HG03460 (cell line): Measurements from ENCODE around the gene CASZ1.

ENCODE experiments used
- ATAC-seq: cut with Tn5 transposase; IDR thresholded peaks from one replicate; pipeline ENCODE4 v1.9.1; 2021; ENCODE audit not compliant: unreplicated experiment

CASZ1 gene

GRCh38 chr1:10774615-10775310, 21.7 kb downstream of the CASZ1 start:
- ATAC-seq = no peak

GRCh38 chr1:10773851-10774614, 22.4 kb downstream of the CASZ1 start:
- no peak for ATAC-seq

GRCh38 chr1:10773376-10773775, 23.1 kb downstream of the CASZ1 start:
- ATAC-seq = no peak

- no peak for ATAC-seq
Observed at GRCh38 chr1:10772711-10773110, 23.7 kb downstream of the CASZ1 start.

- no peak for ATAC-seq
Observed at GRCh38 chr1:10771789-10772188, 24.7 kb downstream of the CASZ1 start.

- ATAC-seq = no peak
Observed at GRCh38 chr1:10768552-10768951, 27.9 kb downstream of the CASZ1 start.

- no peak for ATAC-seq
Observed at GRCh38 chr1:10767282-10767681, 29.2 kb downstream of the CASZ1 start.

GRCh38 chr1:10765734-10766478, 30.5 kb downstream of the CASZ1 start:
- ATAC-seq = no peak

- ATAC-seq = no peak
Observed at GRCh38 chr1:10765304-10765703, 31.1 kb downstream of the CASZ1 start.

GRCh38 chr1:10764296-10764798, 32.1 kb downstream of the CASZ1 start:
- no peak for ATAC-seq

GRCh38 chr1:10762875-10763274, 33.6 kb downstream of the CASZ1 start:
- no peak for ATAC-seq

GRCh38 chr1:10762153-10762523, 34.3 kb downstream of the CASZ1 start:
- ATAC-seq = no peak

- no peak for ATAC-seq
Observed at GRCh38 chr1:10761503-10762152, 34.8 kb downstream of the CASZ1 start.

GRCh38 chr1:10760566-10761502, 35.6 kb downstream of the CASZ1 start:
- no peak for ATAC-seq

- ATAC-seq = no peak
Observed at GRCh38 chr1:10759413-10760200, 36.8 kb downstream of the CASZ1 start.

GRCh38 chr1:10756842-10757241, 39.6 kb downstream of the CASZ1 start:
- no peak for ATAC-seq

GRCh38 chr1:10755970-10756521, 40.4 kb downstream of the CASZ1 start:
- no peak for ATAC-seq

GRCh38 chr1:10754568-10755329, 41.7 kb downstream of the CASZ1 start:
- ATAC-seq = no peak
